Glutamatergic neuron (in vitro differentiated cells): ENCODE results near the gene GGT1. TPM values are rescaled to one million over a fixed set of nuclear protein-coding genes. Genes with fewer than 3 reads are reported as not detected.

Experiments used
- DNase-seq: peaks from one replicate; pipeline ENCODE4 v3.0.0; 2022
- H3K27ac Mint-ChIP-seq: one replicate; pipeline ENCODE4 v1.8.0; 2020; ENCODE audit warnings: mild to moderate bottlenecking, mixed read lengths, inconsistent platforms; ENCODE audit not compliant: unreplicated experiment
- H3K27me3 Mint-ChIP-seq: one replicate; pipeline ENCODE4 v1.8.0; 2020; ENCODE audit warnings: mild to moderate bottlenecking, moderate library complexity, mixed read lengths, inconsistent platforms; ENCODE audit not compliant: unreplicated experiment
- H3K36me3 Mint-ChIP-seq: one replicate; pipeline ENCODE4 v1.8.0; 2020; ENCODE audit warnings: mild to moderate bottlenecking, mixed read lengths, inconsistent platforms; ENCODE audit not compliant: unreplicated experiment
- H3K4me1 Mint-ChIP-seq: one replicate; pipeline ENCODE4 v1.8.0; 2020; ENCODE audit warnings: mild to moderate bottlenecking, low read depth, mixed read lengths, inconsistent platforms; ENCODE audit not compliant: unreplicated experiment
- H3K4me3 Mint-ChIP-seq: one replicate; pipeline ENCODE4 v1.8.0; 2020; ENCODE audit warnings: mild to moderate bottlenecking, mixed read lengths, inconsistent platforms; ENCODE audit not compliant: unreplicated experiment
- H3K9me3 Mint-ChIP-seq: one replicate; pipeline ENCODE4 v1.8.0; 2020; ENCODE audit warnings: mild to moderate bottlenecking, moderate library complexity, mixed read lengths, inconsistent platforms; ENCODE audit not compliant: unreplicated experiment
- CTCF ChIP-seq: fragments of 200-600 bp; sonication (generic); IDR thresholded peaks from one replicate; pipeline ENCODE4 v1.5.0; 2021; ENCODE audit not compliant: partially characterized antibody, unreplicated experiment
- total RNA-seq: library from RNA; stranded (reverse); fragmentation: NEBNext Ultra II Directional; extraction: Animal tissue kit (Norgen Biotek cat#: 25700); gene quantifications from one replicate; pipeline ENCODE4 v1.2.1, GENCODE V29; 2021; ENCODE audit not compliant: unreplicated experiment

The GGT1 gene
- total RNA-seq, 1 donor from 2014 or later, result 3.1 TPM

DNA sequence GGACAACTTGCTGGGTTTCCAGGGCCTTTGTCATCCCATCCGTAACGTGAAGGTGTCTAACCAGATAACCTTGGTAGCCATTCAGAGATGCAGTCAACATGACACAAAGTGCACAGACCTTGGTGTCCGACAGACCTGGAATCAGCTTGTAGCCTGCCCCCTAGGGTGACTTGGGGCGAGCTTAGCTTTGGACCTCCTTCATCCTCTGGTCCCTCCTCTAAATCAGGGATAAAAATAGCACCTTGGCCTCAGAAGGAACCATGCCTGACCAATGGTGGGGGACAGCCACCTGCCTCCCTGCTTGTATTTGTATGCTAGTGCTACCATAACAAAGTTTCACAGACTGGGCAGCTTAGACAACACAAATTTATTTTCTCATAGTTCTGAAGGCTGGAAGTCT, 43.5 kb upstream of the GGT1 start:
- Mint-ChIP-seq H3K27me3 (peaks cover 8% of the 10 kb centered on the region), H3K4me1 (peaks cover 12% of the 10 kb centered on the region), H3K27ac (no peak overlapping the region), H3K9me3 (peaks cover 5% of the 10 kb centered on the region), H3K36me3 (no peaks in the 10 kb centered on the region), H3K4me3 (no peak overlapping the region)
- no peak for TF ChIP-seq CTCF
- no peak for DNase-seq

- Mint-ChIP-seq H3K27me3 (no peaks in the 10 kb centered on the region), H3K36me3 (no peaks in the 10 kb centered on the region), H3K27ac (no peak overlapping the region), H3K4me1 (peaks cover 4% of the 10 kb centered on the region), H3K4me3 (no peak overlapping the region), H3K9me3 (peaks cover 2% of the 10 kb centered on the region)
- DNase-seq, result no peak
- no peak for TF ChIP-seq CTCF
Measured at GRCh38 chr22:24563246-24563645, 39.7 kb upstream of the GGT1 start.

- Mint-ChIP-seq H3K9me3 (no peaks in the 10 kb centered on the region), H3K27me3 (no peaks in the 10 kb centered on the region), H3K4me3 (peak overlapping the region; percentile 32), H3K27ac (peak overlapping the region; percentile 3), H3K4me1 (peaks cover 4% of the 10 kb centered on the region), H3K36me3 (no peaks in the 10 kb centered on the region)
- no peak for DNase-seq
- TF ChIP-seq CTCF, result no peak
Measured at GRCh38 chr22:24564376-24565058, 38.5 kb upstream of the GGT1 start.

GRCh38 chr22:24565077-24565476, 37.9 kb upstream of the GGT1 start:
- Mint-ChIP-seq H3K4me1 (peaks cover 4% of the 10 kb centered on the region), H3K4me3 (no peak overlapping the region), H3K27ac (no peak overlapping the region), H3K27me3 (no peaks in the 10 kb centered on the region), H3K9me3 (no peaks in the 10 kb centered on the region), H3K36me3 (no peaks in the 10 kb centered on the region)
- TF ChIP-seq CTCF, result no peak
- DNase-seq, result no peak

GRCh38 chr22:24566899-24567511, 36.0 kb upstream of the GGT1 start:
- Mint-ChIP-seq H3K4me1 (peaks cover 4% of the 10 kb centered on the region), H3K27me3 (no peaks in the 10 kb centered on the region), H3K27ac (peak overlapping the region; percentile 38), H3K9me3 (no peaks in the 10 kb centered on the region), H3K4me3 (no peak overlapping the region), H3K36me3 (no peaks in the 10 kb centered on the region)
- no peak for DNase-seq
- TF ChIP-seq CTCF, result no peak
